Renal cortical epithelial cell (primary cell): ENCODE data around the gene NRXN2. TPM values are rescaled to one million over a fixed set of nuclear protein-coding genes. Genes with fewer than 3 reads are reported as not detected.
A peak's percentile ranks its signal among the peaks of the same experiment; 100 is the strongest.
"Not testable (repeated sequence)": the region's sequence is repeated elsewhere in the genome, so short reads cannot be mapped to it uniquely, and the experiment has no call there.

Experiments used
- DNase-seq: peaks from one replicate; pipeline ENCODE4 v3.0.0-alpha.2; 2011; ENCODE audit warnings: low read depth
- total RNA-seq: library from RNA; depleted of rRNA; stranded (reverse); fragments of >200 nt; gene quantifications from 2 replicates; pipeline ENCODE4 v1.2.3, GENCODE V29; 2014

Gene NRXN2
- total RNA-seq, 1 donor from 2014 or later: under 0.01 TPM

- DNase-seq: no peak
These were observed 48.2 kb downstream of the NRXN2 start for GRCh38 chr11:64674774-64675173.

- no peak for DNase-seq
These were observed 49.7 kb downstream of the NRXN2 start for GRCh38 chr11:64673279-64673678.

GRCh38 chr11:64672875-64673274 lies 50.1 kb downstream of the NRXN2 start:
- DNase-seq: no peak

GRCh38 chr11:64670975-64671374 lies 52.0 kb downstream of the NRXN2 start:
- no peak for DNase-seq

DNA sequence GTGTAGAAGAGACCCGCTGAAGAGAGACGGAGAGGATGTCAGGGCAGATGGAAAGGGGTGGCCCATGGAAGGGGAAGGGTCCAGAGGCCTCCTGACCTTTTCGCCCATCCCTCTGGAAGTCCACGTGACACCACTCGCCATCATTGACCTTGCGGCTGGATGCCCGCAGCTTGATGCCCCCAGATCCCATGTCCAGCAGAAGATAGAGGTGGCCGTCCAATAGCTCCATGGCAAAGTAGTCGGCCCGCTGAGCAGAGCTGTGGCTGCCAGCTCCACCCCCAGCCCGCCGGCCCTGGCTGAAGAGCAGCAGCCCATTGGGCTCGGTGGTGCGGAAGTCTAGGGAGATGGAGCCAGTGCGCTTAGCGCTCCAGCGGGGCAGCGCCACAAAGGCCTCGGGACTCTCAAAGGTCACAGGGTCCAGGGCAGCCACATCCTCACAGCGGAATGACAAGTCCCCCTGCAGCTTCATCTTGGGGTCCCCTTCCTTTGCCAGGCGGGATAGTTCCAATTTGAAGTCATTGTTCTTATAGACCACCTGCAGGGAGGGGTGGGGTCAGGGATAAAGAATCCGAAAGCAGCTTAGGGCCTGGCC lies 55.7 kb downstream of the NRXN2 start:
- no peak for DNase-seq

- no peak for DNase-seq
These were observed 57.6 kb downstream of the NRXN2 start for GRCh38 chr11:64665411-64665821.

DNA sequence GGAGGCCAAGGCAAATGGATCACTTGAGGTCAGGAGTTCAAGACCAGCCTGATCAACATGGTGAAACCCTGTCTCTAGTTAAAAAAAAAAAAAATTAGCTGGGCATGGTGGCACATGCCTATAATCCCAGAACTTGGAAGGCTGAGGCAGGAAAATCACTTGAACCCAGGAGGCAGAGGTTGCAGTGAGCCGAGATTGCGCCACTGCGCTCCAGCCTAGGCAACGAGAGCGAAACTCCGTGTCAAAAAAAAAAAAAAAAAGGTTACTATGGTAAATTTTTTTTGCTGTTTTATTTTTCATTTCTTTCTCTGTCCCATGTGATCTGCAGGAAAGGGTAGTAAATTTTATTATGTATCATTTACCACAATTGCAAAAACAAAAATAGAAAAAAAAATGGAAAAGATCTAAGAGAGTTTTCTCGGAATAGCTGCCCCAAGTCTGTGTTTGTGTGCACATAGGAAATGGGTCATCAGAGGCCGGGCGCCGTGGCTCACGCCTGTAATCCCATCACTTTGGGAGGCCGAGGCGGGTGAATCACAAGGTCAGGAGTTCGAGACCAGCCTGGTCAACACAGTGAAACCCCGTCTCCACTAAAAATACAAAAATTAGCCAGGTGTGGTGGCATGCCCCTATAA lies 58.6 kb downstream of the NRXN2 start:
- not testable (repeated sequence) for DNase-seq

DNA sequence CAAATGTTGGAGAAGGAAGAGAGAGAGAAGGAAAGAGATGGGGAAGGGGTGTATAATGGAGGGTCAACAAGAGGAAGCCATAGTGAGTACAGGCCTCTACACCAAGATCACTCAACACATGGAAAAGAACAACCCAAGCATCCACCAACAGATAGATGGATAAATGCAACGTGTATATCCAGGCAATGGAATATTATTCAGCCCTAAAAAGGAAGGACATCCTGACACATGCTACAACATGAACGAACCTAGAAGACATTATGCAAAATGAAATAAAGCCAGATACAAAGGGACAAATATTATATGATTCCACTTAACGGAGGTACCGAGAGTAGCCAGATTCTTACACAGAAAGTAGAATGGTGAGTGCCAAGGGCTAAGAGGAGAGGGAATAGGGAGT lies 59.3 kb downstream of the NRXN2 start:
- DNase-seq: no peak

- DNase-seq: no peak
These were observed 61.4 kb downstream of the NRXN2 start for GRCh38 chr11:64661614-64662013.

- DNase-seq: no peak
These were observed 61.9 kb downstream of the NRXN2 start for GRCh38 chr11:64661146-64661545.

DNA sequence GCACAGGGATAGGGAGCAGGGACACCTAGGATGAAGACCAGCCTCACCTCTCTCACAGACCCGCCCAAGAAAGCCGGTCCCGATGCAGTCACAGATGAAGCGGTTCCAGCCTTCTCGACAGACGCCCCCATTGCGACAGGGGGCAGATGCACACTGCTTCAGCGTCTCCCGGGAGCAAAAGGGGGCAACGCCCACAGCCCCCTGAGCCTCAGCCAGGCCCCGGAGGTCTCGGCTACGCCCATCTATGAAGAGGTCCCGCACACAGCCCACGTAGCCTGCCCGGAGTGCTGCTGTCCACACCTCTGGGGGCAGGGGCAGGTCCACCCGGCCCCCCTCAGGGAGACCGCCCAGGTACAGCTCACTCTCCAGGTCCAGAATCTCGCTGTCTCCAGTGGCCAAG lies 62.3 kb downstream of the NRXN2 start:
- DNase-seq: no peak

GRCh38 chr11:64660205-64660604 lies 62.8 kb downstream of the NRXN2 start:
- no peak for DNase-seq

- DNase-seq: peak; percentile 36
These were observed 63.4 kb downstream of the NRXN2 start for GRCh38 chr11:64659417-64660144.

DNA sequence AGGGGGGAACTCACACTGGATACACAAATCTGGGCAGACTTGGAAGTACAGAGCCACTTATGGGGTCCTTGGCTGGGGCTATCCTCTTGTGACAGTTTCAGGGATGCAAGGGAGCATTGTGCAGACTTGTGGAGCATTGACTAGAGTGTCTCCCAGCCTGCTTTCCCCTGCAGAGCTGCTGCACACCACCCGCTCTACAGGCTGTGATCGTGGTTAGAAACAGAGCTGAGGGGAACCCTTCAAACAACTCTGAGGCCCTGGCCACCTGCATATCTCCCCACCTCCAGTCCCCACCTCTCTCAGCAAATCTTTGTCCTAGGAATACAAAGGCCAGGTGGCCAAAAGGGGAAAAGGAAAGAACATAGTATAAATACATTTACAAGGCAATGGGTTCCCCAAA lies 64.7 kb downstream of the NRXN2 start:
- DNase-seq: no peak

- no peak for DNase-seq
These were observed 66.1 kb downstream of the NRXN2 start for GRCh38 chr11:64656862-64657261.

- no peak for DNase-seq
These were observed 66.9 kb downstream of the NRXN2 start for GRCh38 chr11:64655941-64656601.

DNA sequence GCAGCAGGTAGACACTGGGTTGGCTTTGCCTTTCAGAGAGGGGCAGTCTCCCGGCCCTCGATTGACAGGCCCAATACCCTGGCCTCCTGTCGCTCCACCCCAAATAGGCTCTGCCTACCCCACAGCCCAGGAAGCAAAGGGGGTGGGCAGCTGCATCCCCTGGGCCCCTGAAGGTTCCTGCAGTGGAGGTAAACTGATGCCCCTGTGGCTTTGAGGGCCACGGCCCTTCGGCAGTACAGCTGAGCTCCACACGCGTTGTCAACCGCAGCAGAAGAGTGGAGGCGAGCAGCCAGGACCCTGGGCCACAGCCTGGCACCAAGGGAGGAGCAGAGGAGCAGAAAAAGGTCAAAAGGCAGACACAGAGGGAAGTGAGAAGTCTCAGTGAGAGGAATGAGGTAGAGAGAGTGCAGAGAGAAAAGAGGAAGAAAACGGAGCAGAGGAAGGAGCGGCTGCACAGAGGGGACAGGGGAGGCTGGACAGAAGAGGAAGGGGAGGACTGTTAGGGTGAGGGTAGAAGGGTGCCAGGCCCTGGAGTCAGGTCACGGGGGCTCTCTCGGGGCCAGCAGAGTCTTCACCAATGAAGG lies 67.9 kb downstream of the NRXN2 start:
- DNase-seq: no peak

- no peak for DNase-seq
These were observed 68.6 kb downstream of the NRXN2 start for GRCh38 chr11:64654439-64654838.

DNA sequence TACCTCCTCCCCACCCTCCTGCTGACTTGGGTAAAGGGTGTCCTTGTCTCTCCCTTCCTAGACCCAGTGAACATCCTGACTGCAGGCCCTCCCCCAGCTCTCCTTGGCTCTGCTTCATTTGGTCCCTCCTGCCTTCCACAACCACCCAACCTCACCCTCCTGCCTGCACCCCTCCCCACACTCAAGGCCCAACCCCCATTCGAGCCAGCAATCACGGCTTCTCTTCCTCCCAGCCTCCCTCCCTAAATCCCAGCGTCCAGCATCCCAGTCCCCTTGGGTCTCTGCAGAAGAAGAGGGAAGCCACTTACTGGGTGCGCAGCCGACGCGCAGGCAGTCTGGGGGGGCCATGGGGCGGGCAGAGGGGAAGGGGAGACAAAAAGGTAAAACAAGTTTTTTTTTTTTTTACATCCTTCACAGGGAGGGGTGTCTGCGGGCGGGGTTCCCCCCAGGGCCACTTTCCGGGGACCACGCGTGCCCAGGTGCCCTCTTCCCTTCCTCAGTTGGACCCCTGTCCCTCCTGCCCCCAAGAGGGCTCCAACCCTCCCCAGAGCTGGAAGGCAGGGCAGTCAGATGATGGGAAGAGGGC lies 69.5 kb downstream of the NRXN2 start:
- DNase-seq: no peak

- DNase-seq: peak; percentile 34
These were observed 70.2 kb downstream of the NRXN2 start for GRCh38 chr11:64652586-64653387.

GRCh38 chr11:64650923-64651523 lies 72.0 kb downstream of the NRXN2 start:
- DNase-seq: no peak
